NAMALWA (cell line): ENCODE results near the gene SAMD4A.
"Not testable (repeated sequence)": the region's sequence is repeated elsewhere in the genome, so short reads cannot be mapped to it uniquely, and the experiment has no call there.

Source experiments
- DNase-seq: peaks from one replicate; pipeline ENCODE4 v3.0.0-alpha.2; 2015; ENCODE audit warnings: low spot score

Gene SAMD4A

DNA sequence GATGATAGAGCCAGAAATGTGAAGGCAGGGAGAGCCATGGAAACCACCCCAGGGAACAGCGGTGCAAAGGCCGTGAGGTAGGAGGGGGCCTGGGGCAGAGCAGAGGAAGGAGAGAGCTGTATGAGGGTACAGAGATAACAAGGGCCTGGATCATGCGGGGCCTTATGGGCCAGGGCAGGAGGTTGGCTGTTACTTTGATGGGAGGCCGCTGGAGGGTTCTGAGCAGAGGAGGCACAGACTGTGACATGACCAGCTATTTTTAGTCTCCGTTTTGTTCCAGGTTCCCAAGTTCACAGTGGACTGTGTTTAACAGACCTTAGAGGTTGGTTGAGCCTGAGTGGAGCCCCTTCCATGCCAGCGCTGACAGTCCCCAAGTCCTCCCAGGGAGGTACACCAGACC is 217.1 kb downstream of the SAMD4A start:
- DNase-seq: no peak

DNA sequence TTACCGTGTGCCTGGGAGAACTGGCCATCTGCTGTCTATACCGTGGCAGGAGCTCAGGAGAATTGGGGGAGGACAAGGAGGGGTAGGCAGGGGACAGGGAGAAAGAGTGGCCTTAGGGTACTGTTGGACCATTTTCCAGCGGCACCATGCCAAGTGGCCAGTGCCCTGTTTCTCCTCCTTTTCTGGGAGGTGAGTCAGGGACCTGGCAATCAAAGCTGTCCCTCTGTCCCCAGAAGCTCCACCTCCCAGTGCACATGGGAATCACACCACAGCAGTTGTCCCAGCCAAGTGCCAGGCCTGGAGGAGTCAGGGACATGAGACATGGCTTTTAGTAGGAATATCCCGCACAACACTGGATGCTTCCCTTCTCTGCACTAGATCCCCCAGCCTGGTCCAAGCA is 217.7 kb downstream of the SAMD4A start:
- no peak for DNase-seq

DNA sequence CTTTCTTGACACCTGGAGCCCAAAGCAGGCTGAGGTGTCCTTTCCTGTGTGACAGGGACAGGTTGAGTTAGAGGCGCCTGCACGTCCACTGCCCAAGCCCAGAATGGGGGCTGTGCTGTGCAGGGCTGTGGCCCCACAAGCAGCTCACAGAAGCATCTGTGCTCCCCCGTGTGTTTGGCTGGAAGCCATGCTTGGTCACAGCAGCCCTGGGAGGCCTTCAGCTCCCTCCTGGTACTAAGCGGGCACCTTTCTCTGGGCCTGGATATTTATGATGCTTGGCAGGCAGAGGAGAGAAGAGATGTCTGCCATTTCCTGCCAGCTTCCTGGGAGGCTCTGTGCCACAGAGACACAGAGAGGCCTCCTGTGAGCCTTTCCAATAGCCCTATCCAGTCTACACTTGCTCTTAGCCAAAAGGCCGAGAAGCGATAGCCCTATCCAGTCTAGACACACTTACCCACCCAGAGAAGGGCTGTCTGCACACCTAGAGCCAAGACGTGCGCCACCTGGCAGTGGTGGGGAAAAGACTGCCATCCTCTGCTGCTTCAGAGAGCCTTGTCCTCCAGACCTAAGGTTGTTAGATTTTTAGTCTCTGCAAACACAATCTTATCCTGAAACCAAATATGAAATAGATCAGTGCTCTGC is 218.3 kb downstream of the SAMD4A start:
- no peak for DNase-seq

DNA sequence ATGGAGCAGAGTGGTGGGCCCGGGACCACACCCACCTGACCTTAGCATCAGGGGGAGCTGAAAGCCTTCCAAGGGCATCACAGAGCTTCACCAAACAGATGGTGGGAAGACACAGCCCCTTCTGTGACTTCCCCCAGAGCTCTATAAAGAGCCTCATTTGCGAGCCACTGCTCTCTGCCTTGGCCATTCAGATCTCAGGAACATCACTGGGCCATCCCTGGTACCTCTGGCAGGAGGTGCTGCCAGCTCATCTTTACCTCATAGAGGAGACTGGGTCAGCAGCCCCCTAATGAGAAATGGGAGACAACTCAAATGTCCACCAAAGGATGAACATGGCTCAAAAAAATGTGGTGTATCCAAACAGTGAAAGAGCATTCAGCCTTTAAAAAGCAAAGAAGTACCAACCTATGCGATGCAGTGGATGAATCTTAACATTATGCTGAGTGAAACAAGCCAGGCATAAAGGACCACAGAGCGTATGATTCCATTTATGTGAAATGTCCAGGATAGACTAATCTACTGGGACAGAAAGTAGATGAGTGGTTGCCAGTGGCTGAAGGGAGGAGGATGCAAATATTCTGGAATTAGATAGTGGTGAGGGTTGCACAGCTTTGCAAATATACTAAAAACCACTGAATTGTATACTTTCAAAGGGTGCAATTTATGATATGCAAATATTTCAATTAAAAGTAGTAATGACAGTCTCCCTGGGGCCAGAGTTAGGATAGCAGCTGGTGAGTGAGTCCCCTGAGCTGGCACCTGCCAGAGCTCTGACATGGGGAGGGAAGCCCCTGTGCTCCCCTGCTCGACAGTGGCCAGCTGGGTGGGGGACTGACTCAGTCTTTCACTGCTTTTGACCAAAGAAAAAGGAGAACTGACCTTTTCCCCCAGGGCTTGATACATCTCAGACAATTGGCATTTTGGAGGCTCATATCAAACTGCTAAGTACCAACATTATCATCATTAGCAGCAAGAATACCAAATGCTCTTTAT is 219.1 kb downstream of the SAMD4A start:
- DNase-seq: peak; percentile 29

DNA sequence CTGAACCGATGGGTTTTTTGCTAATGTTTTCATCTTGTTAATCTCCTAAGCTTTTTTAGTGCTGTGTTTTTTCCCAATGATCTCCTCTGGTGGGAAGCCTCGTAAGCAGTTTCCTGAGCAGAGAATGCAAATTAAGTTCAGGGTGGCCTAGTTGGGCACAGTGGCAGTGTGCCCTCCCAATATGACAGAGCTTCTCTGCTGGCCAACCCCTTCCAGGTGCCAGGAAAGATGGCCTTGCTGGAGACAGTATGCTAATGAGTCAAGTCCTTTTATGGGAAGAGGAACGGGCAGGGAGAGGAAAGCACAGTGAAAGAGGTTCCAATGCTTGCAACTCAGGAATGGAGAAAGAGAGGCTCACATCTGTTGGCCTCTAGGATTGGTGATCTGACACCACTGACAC is 219.9 kb downstream of the SAMD4A start:
- DNase-seq: no peak

DNA sequence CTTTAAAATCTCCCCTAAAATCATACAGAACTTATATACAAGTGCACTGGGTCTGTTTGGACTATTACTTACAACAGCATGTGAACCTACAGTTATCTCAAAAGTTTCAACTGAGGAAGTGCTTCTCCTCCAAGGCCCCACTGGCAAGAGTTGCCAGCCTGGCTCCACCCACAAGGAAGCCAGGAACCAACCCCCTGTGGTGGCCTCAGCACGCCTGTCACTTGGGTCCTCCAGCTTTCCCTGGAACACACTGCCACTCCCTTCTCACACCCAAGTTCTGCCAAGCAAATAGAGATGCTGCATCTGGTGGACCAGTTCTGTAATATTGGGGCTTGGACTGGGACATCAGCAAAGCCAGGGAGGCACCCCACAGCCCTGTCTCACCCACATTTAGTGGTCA is 220.3 kb downstream of the SAMD4A start:
- no peak for DNase-seq

DNA sequence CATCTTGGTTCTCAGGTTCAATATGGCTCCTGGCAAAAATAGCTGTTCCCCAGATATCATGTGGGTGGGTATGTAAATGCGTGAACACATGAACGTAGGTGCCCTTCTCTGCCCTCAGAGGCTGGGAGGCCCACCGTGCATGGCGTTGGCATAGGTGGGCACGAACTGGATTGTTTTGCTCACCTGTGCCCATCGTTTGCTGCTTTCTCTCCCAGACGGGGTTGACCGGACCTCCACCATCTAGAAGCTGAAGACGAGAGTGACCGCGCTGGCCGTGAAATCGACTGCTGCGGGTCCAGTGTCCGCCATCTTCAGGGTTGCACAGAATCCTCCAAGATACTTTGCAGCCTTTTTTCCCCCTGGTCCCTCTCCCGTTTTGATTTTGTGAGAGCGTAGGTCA is 221.8 kb downstream of the SAMD4A start:
- no peak for DNase-seq

DNA sequence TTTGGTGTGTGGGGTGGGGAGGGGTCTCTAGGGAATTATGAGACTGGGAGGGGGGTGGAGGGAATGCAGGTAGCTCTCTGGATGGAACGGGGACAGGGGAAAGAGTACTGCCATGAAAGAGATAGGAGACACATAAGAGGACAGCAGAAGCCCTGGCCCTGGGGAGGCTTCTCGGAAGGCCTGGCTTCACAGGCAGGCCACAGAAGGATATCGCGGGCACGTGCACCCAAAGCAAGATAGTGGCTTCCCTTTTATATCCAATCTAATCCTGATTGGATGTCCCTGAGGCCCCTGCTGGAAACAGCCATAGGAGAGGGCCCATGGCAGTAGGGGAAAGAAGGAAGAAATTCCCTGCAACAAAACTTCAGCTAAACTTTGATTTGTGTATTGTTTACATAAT is 222.2 kb downstream of the SAMD4A start:
- DNase-seq: no peak

DNA sequence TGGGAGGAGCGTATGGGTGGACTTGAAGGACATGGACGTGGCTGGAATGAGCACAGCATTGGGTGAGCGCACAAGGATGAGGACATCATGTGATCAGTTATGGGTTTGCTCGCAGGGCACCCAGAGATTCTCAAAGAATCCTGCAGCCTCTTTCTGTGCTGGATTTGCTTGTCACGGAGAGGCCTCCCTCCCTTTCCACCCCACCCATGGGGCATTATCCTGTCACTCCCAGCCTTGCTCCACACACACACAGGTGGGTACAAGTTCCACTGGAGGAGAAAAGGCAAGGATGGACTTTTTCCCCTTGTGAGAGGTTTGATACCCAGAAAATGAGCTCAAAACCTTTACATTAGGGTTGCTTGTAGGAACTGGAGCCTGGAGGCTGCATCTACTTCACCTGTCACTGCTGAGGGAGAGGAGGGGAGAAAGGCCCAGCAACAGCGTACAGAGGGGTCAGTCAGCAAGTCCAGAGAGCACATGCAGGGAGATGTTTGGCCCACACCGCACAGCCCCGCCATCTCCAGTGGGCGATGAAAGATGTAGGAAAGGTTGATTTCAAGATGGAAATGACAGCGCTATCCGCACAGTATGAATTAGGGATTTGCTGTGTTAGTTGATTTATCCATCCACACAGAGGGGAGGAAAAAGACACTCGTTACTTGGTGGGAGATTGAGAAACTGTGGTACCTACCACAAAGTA is 223.0 kb downstream of the SAMD4A start:
- no peak for DNase-seq

DNA sequence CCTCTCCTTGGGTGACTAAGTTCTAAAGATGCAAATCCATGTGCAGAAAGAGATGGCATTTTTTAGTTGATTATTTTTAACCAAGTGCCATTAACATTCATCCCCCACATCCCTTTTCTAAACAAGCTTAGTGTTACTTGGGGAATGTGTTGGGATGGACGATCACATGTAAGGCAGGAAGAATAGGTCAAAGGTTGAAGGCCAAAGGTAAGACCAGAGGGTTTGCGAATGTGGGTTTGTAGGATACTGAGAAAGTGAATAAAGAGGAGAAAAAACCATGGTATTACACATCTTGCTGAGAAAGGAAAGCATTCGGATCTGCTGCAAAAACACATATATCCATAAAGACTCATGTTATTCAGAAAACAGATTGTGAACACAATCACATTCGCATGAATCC is 224.1 kb downstream of the SAMD4A start:
- no peak for DNase-seq

DNA sequence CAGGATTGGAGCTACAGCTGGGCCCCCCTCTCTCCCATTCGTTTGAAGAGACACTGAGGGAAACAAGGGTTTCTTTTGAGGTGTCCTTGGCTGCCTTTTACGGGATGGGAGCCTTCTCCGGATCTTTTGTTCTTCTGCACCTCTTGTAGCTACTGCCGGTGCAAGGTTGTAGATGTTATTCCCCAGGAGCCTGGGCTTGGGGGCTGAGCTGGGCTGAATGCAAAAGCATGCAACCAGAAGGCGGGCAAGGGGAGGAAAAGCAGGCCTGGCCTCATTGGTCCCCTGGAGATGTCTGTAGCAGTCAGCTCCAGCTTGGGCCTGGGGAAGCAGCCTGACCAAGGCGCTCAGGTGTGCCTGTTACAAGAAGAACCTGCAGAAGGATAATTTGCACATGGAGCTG is 225.4 kb downstream of the SAMD4A start:
- no peak for DNase-seq

DNA sequence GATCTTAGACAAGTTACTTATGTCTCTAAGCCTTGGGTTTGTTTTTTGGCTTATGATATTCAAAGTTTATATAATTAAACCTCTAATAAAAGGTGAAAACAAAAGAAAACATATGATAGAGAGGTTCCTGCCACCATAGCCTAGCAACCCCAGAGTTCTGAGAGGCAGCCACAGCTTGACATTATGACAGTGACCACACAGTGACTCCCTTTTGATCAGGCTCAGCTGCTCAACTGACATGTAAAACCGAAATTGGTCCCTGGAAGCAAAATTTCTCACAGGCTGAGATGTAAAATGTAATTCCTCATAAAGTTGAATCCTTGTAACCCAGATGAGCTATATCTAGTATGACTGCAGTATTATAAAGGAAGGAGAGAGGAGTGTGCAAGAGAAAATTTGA is 227.2 kb downstream of the SAMD4A start:
- DNase-seq: no peak

DNA sequence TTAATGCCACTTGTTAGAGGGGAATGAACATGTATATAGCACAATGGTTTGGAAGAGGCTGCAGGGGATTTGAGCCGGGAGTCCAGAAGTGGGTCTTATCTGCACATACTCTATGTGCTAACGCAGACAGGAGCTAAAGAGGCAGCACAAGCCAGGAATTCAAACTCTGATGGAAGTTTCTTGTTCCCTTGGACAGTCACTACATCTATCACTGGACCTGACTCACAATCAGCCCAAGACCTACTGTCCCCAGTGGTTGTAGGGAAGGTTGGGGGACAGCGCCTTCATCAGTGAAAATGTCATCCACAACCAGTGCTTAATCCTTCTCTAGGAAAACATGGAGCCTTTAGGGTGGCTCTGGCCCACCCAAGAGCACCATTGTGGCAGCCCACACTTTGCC is 227.9 kb downstream of the SAMD4A start:
- DNase-seq: no peak

DNA sequence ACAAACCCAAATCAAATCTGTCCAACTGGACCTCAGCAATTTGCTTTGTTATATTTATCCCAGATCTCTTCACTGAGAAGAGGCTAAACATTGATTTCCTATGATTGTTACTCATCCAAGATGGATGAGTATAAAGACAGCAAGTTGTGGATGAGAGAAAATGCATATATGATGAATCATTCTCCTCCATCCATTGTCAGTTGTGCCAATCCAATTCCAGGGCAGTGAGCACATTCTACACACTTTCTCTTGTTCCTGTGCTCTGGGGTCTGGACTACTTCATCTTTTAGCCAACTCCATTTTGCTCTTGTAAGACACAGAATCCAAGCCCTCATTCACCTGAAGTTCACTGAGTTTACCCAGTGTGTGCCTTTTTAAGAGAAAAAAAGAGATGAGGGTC is 230.0 kb downstream of the SAMD4A start:
- DNase-seq: no peak

DNA sequence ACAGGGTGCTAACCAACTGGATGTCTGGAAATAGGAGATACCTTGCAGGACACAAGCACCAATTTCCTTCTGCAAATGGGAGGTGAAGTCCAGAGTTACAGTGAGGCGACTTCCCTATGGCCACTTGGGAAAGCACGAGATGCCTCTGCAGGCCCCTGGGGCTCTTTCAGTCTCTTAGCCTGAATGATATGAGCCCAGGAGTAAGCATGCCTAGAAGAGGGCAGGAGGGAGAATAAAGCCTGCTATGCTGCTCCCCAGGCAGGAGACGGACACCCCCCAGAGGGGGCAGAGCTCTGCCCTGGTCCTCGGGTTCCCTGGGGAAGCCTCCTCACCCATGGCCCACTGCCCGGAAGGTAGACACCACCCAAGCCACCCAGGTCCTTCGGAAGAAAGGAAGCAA is 230.6 kb downstream of the SAMD4A start:
- no peak for DNase-seq

DNA sequence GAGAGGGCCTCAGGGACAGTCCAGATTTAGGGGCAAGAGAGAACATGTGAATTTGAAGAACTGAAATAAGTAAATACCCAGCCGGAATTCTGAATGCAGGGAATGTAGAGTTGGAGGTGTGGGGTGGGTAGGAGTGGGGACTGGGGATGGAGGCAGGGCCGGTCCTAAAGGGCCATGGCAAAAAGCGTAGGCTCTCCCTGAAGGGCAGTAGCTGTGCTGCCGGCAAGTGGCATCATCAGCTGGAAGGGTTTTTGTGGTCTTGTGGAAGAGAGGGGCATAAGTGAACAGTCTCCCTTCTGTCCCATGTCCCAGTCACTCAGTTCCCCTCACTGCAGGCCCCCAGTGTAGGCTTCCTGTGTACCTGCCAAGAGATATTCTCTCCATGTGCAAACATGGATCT is 231.1 kb downstream of the SAMD4A start:
- no peak for DNase-seq

DNA sequence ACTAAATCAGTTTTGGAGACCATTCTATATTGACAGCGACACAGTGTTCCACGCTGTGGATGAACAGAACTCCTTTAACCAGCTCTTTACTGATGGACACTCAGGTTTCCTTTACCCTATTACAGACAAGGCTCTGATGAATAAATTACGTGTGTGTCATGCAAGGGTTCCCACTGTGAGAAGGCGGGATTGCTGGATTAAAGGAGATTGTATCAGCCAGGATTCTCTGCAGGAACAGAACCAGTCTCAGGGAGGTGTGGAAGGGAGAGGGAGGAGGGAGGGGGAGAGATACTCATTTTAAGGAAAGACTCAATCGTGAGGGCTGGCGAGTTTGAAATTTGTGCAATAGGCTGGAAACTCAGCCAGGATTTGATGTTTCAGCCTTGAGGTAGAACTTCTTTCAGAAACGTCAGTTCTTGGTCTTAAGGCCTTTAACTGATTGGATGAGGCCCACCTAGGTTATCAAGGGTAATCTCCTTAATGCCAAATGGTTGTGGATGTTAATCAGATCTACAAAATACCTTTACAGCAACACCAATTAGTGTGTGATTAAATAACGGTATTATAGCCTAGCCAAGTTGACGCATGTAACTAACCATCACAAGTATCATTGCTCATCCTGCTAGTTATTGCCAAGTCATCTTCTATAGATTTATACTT is 231.7 kb downstream of the SAMD4A start:
- no peak for DNase-seq

DNA sequence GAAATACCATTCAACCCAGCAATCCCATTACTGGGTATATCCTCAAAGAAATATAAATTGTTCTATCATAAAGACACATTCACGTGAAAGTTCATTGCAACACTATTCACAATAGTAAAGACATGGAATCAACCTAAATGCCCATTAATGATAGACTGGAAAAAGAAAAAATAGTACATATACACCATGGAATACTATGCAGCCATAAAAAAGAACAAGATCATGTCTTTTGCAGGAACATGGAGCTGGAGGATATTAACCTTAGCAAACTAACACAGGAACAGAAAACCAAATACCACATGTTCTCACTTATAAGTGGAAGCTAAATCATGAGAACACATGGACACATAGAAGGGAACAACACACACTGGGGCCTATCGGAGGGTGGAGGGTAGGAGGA is 234.6 kb downstream of the SAMD4A start:
- not testable (repeated sequence) for DNase-seq

DNA sequence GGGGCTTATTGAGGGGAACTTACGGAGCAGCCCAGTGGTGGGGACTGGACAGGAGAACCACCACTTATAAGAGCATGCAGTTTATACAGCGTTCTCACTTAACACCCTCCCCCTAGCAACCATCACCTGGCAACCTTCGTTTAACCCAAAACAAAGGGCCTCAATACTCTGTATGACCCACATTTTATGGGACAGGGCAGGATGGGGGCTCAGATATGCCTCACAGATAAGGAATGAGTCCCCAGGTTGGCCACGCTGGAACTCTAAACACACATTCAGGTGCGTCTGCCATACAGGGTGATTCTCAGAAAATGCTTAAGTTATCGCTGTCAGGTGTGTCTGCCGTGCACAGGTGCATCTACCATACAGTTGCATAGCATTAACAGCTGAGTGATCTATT is 236.5 kb downstream of the SAMD4A start:
- DNase-seq: no peak

DNA sequence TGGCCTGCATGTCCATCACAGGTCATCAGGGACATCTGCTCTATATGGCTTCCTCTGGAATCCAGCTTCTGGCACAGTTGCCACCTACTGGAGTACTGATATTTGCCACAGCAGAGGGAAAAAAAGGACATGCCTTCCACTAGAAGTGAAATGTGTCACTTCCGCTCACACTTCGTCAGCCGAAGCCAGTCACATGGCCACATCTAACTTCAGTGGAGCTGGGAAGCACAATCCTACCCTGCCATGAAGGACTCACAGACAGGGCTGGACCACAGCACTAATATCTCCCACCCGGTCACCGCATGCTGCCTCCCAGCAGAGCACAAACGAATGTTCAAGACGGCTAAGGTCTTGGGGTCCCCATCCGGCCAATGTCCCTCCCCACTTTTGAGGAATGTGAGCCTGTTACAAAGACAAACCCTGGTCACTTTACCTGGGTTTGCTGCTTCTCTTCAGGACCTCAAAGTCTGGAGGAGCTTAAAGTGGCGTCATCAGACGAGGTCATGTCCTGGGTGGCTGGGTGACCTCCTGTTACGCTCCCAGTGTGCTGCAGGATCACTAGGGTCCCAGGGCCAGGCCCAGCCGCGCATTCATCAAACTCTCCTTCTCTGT is 237.1 kb downstream of the SAMD4A start:
- DNase-seq: no peak

DNA sequence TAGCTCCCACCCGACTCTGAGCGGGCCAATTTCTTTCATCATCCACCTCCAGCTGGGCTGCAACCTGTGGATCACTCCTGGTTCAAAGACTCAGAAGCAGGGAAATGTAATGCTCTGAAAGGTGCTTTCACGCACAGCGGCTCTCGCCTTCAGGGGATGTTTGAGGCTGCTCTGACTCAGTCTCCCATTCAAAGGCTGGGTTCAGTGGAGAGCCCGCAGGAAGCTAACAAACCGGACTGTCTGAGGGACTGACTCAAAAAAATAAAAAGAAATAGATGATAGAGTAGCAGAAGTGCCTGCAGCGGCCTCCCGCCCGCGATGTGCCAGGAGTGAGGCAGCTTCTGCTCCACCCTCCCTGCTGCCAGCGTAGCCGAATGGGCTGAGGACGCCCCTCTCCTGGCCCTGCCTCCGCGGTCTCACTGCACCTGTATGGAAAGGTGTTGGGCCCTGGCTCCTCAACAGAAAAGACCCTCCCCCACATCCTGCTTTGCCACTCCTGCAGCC is 237.7 kb downstream of the SAMD4A start:
- no peak for DNase-seq

DNA sequence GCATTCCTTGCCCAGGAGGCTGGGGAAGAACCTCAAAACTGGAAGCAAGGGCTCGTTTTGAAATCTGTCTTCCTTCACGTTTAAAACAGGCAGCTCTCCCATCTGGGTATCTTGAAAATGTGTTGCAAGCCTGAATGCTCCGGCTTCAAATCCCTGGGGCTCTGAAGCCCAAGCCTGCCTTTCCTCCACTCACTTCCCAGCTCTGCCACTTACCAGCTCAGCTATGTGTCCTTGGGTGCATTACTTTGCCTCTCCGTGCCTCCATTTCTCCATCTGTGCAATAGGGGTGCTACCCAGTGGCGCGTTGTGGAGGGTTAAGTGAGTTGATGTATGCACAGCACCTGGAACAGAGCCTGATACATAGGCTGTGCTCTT is 238.1 kb downstream of the SAMD4A start:
- DNase-seq: no peak
